K562 (cell line): ENCODE data around the gene TBXA2R.

Experiments used
- CREM ChIP-seq: IDR thresholded peaks from 2 replicates; pipeline ENCODE4 v1.6.1; 2014; ENCODE audit warnings: antibody characterized with exemption, low read depth
- CTCF ChIP-seq, 3 experiments: IDR thresholded peaks in 2 of 3; conservative IDR thresholded peaks in 1 of 3; 2 replicates each; pipeline ENCODE4 v1.5.1; 2011 to 2012; ENCODE audit warnings: low read length in 3 of 3, mild to moderate bottlenecking in 3 of 3, control low read depth in 2 of 3, improper control_type of control experiment in 1 of 3, inconsistent platforms in 1 of 3, low read depth in 1 of 3, mixed read lengths in 1 of 3, moderate library complexity in 1 of 3; ENCODE audit not compliant: insufficient read depth in 2 of 3
- KDM5B ChIP-seq: fragments of 200-600 bp; sonication (generic); IDR thresholded peaks from 2 replicates; pipeline ENCODE4 v1.6.1; 2012; ENCODE audit warnings: low read depth, mild to moderate bottlenecking, moderate library complexity, low read length, control low read depth, inconsistent platforms; ENCODE audit not compliant: insufficient replicate concordance
- POLR2G ChIP-seq: fragments of 200-400 bp; formaldehyde crosslinking; IDR thresholded peaks from 2 replicates; pipeline ENCODE4 v1.6.1; 2017; ENCODE audit warnings: low read depth, mild to moderate bottlenecking, antibody characterized with exemption, low read length, moderate library complexity
- RFX5 ChIP-seq: IDR thresholded peaks from 2 replicates; pipeline ENCODE4 v1.6.1; 2011; ENCODE audit warnings: low read depth, mild to moderate bottlenecking, improper control_type of control experiment, low read length
- SIN3A ChIP-seq, 2 experiments: fragments of 150-350 bp in 1 of 2; IDR thresholded peaks; 2 replicates each; pipeline ENCODE4 v1.6.1; 2011 to 2016; ENCODE audit warnings: borderline replicate concordance in 2 of 2, low read depth in 2 of 2, low read length in 2 of 2, mild to moderate bottlenecking in 2 of 2, moderate library complexity in 2 of 2; ENCODE audit not compliant: control insufficient read depth in 1 of 2
- STAG1 ChIP-seq: sonication (generic); formaldehyde crosslinking; IDR thresholded peaks from 2 replicates; pipeline ENCODE4 v1.5.0; 2020; ENCODE audit warnings: missing genetic modification reagents, borderline replicate concordance
- TAF1 ChIP-seq: IDR thresholded peaks from 2 replicates; pipeline ENCODE4 v1.6.1; 2011; ENCODE audit warnings: mild to moderate bottlenecking, low read length, moderate library complexity; ENCODE audit not compliant: insufficient read depth, control insufficient read depth, severe bottlenecking; ENCODE audit errors: extremely low read depth
- ZNF707 ChIP-seq: fragments of 250-450 bp; sonication (Bioruptor Pico); conservative IDR thresholded peaks from 2 replicates; pipeline ENCODE4 v1.8.0; 2022; ENCODE audit warnings: inconsistent platforms, mild to moderate bottlenecking, moderate library complexity

DNA sequence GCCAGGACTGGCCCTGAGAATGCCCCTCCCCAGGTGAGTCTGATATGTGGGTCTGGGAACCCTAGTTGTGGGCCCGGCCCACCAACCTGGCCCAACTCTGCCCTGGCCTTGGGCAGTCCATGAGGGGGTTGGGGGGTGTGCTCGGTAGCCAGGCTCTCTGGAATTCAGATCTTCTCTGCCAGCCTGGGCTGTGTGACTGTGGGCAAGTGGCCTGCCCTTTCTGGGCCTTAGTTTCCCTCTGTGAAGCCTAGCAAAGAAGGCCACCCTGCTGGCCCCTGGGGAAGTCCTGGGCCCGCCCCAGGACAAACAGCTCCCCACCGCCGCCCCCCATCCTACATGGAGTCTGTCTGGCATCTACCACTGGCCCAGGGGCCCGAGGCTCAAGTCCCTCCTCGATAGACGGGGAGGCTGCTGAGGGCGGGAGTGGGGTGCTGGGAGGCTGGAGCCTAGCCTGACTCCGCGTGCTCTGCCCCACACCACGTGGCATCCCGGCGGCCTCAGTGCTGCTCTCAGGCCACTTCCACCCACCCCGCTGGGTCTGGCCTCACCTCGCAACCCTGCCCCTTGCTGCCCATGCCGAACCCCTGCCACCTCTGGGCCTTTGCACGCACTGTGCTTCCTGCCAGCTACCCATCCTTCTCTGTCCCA lies 8.3 kb upstream of the TBXA2R start:
- TF ChIP-seq POLR2G = no peak
- TF ChIP-seq KDM5B = no peak
- TF ChIP-seq CREM = no peak
- TF ChIP-seq CTCF (IDR thresholded peaks at IDR 0.05 in 2 of 3, conservative IDR thresholded peaks at IDR 0.05 in 1 of 3; ENCODE audit: insufficient read depth in 2 of 3, low read depth in 1 of 3, low read length in 3 of 3) = no peak
- no peak for TF ChIP-seq TAF1
- TF ChIP-seq STAG1 = no peak
- TF ChIP-seq SIN3A (IDR thresholded peaks at IDR 0.05; ENCODE audit: borderline replicate concordance in 2 of 2, control insufficient read depth in 1 of 2, low read depth in 2 of 2, low read length in 2 of 2) = no peak
- TF ChIP-seq ZNF707 (CRISPR knock-in tag) = no peak
- TF ChIP-seq RFX5 = no peak
